ENCODE data around the gene FHL3.

GRCh38 chr1:38009841-38010180 is 4.5 kb upstream of the FHL3 start:
- no peak for TF ChIP-seq CTCF (IDR thresholded peaks at IDR 0.05)
- no peak for TF ChIP-seq POLR2A (IDR thresholded peaks at IDR 0.05)

Measured in heart left ventricle (tissue), 13 donors.